T follicular helper cell (primary cell): ENCODE data around the gene ARHGAP27.
A peak's percentile ranks its signal among the peaks of the same experiment; 100 is the strongest.

Experiments
- DNase-seq: peaks from one replicate; pipeline ENCODE4 v3.0.0-alpha.2; 2020; ENCODE audit warnings: low read depth

The ARHGAP27 gene

GRCh38 chr17:45408611-45409421 lies 23.9 kb downstream of the ARHGAP27 start:
- no peak for DNase-seq

- DNase-seq = no peak
These were observed 26.6 kb downstream of the ARHGAP27 start for GRCh38 chr17:45406107-45406506.

- DNase-seq = no peak
These were observed 27.2 kb downstream of the ARHGAP27 start for GRCh38 chr17:45405250-45406086.

- no peak for DNase-seq
These were observed 27.8 kb downstream of the ARHGAP27 start for GRCh38 chr17:45404870-45405249.

- DNase-seq = no peak
These were observed 28.7 kb downstream of the ARHGAP27 start for GRCh38 chr17:45403906-45404490.

GRCh38 chr17:45402916-45403315 lies 29.8 kb downstream of the ARHGAP27 start:
- no peak for DNase-seq

GRCh38 chr17:45398800-45399199 lies 33.9 kb downstream of the ARHGAP27 start:
- DNase-seq = no peak

- no peak for DNase-seq
These were observed 34.9 kb downstream of the ARHGAP27 start for GRCh38 chr17:45397796-45398195.

- no peak for DNase-seq
These were observed 36.0 kb downstream of the ARHGAP27 start for GRCh38 chr17:45396496-45397205.

GRCh38 chr17:45395569-45396415 lies 36.9 kb downstream of the ARHGAP27 start:
- no peak for DNase-seq

GRCh38 chr17:45394913-45395568 lies 37.6 kb downstream of the ARHGAP27 start:
- peak; percentile 14 for DNase-seq

- DNase-seq = no peak
These were observed 38.1 kb downstream of the ARHGAP27 start for GRCh38 chr17:45394564-45394912.

GRCh38 chr17:45394091-45394490 lies 38.6 kb downstream of the ARHGAP27 start:
- no peak for DNase-seq

GRCh38 chr17:45393411-45393810 lies 39.3 kb downstream of the ARHGAP27 start:
- DNase-seq = no peak

- DNase-seq = no peak
These were observed 40.8 kb downstream of the ARHGAP27 start for GRCh38 chr17:45391918-45392317.

- no peak for DNase-seq
These were observed 41.4 kb downstream of the ARHGAP27 start for GRCh38 chr17:45391291-45391690.

- DNase-seq = no peak
These were observed 43.3 kb downstream of the ARHGAP27 start for GRCh38 chr17:45389354-45389753.

GRCh38 chr17:45388604-45389325 lies 43.9 kb downstream of the ARHGAP27 start:
- no peak for DNase-seq

- DNase-seq = no peak
These were observed 44.9 kb downstream of the ARHGAP27 start for GRCh38 chr17:45387739-45388138.

- no peak for DNase-seq
These were observed 46.5 kb downstream of the ARHGAP27 start for GRCh38 chr17:45386178-45386577.
